CD1c-positive myeloid dendritic cell (primary cell): ENCODE data around the gene JARID2.

Experiments used
- DNase-seq: peaks from one replicate; pipeline ENCODE4 v3.0.0-alpha.2; 2016; ENCODE audit errors: extremely low spot score

JARID2 gene

GRCh38 chr6:15439410-15440025, 193.6 kb downstream of the JARID2 start:
- no peak for DNase-seq

- DNase-seq, result no peak
These were observed 194.2 kb downstream of the JARID2 start for GRCh38 chr6:15440040-15440439.

GRCh38 chr6:15441215-15441868, 195.5 kb downstream of the JARID2 start:
- DNase-seq, result peak; percentile 76

GRCh38 chr6:15441981-15442380, 196.1 kb downstream of the JARID2 start:
- peak; percentile 42 for DNase-seq

GRCh38 chr6:15442467-15442866, 196.6 kb downstream of the JARID2 start:
- DNase-seq, result no peak

- peak; percentile 69 for DNase-seq
These were observed 197.4 kb downstream of the JARID2 start for GRCh38 chr6:15443119-15443830.

- DNase-seq, result no peak
These were observed 198.3 kb downstream of the JARID2 start for GRCh38 chr6:15444081-15444731.

GRCh38 chr6:15444881-15445280, 199.0 kb downstream of the JARID2 start:
- no peak for DNase-seq

GRCh38 chr6:15447546-15448267, 201.8 kb downstream of the JARID2 start:
- DNase-seq, result no peak

- DNase-seq, result no peak
These were observed 203.1 kb downstream of the JARID2 start for GRCh38 chr6:15449011-15449410.

- no peak for DNase-seq
These were observed 205.9 kb downstream of the JARID2 start for GRCh38 chr6:15451738-15452137.

GRCh38 chr6:15452182-15452941, 206.5 kb downstream of the JARID2 start:
- no peak for DNase-seq

GRCh38 chr6:15453186-15453585, 207.3 kb downstream of the JARID2 start:
- DNase-seq, result no peak

GRCh38 chr6:15453622-15454021, 207.8 kb downstream of the JARID2 start:
- DNase-seq, result no peak

- no peak for DNase-seq
These were observed 210.6 kb downstream of the JARID2 start for GRCh38 chr6:15456422-15456821.

GRCh38 chr6:15457121-15457650, 211.3 kb downstream of the JARID2 start:
- DNase-seq, result no peak

- no peak for DNase-seq
These were observed 212.2 kb downstream of the JARID2 start for GRCh38 chr6:15458021-15458459.

GRCh38 chr6:15460110-15460727, 214.3 kb downstream of the JARID2 start:
- DNase-seq, result no peak

GRCh38 chr6:15461127-15461944, 215.5 kb downstream of the JARID2 start:
- no peak for DNase-seq
